ENCODE data around the gene RER1.

Gene RER1

DNA sequence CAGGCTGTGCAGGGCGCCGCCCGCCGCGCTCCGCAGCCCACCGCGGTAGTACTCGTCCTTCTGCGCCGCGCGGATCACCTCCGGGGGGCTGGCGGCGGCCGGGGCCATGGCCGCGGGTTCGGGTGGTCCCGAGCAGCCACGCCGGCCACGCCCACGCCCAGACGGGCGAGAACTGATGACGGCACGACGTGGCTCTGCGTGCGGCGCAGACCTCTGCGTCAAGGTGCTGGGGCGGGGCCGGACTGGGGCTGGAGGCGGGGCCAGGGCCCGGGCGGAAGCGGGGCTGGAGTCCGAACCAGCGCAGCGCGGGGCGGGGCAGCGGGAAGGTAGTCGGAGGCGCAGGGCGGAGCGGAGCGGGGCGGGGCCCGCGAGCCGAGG is 20.7 kb downstream of the RER1 start, which contains the start of gene PEX10:
TSS of gene PEX10 (minus strand) at position 170 of the 378 bp plus-strand sequence. CDS start at position 108, 62 bp downstream.
- TF ChIP-seq, protein P1, sequence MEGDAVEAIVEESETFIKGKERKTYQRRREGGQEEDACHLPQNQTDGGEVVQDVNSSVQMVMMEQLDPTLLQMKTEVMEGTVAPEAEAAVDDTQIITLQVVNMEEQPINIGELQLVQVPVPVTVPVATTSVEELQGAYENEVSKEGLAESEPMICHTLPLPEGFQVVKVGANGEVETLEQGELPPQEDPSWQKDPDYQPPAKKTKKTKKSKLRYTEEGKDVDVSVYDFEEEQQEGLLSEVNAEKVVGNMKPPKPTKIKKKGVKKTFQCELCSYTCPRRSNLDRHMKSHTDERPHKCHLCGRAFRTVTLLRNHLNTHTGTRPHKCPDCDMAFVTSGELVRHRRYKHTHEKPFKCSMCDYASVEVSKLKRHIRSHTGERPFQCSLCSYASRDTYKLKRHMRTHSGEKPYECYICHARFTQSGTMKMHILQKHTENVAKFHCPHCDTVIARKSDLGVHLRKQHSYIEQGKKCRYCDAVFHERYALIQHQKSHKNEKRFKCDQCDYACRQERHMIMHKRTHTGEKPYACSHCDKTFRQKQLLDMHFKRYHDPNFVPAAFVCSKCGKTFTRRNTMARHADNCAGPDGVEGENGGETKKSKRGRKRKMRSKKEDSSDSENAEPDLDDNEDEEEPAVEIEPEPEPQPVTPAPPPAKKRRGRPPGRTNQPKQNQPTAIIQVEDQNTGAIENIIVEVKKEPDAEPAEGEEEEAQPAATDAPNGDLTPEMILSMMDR (IDR thresholded peaks at IDR 0.05; ENCODE audit: insufficient read depth, low read length, poor library complexity, severe bottlenecking): no peak
- no peak for TF ChIP-seq EZH2phosphoT487 (conservative IDR thresholded peaks at IDR 0.05; ENCODE audit: low read length)
- H3K4me3 ChIP-seq (ENCODE audit: insufficient read depth, low read length, poor library complexity, severe bottlenecking): peak within 1 kb of the TSS; percentile 67
- peak within 1 kb of the TSS; percentile 70 for H3K27ac ChIP-seq (ENCODE audit: low read depth, low read length)
- H2AFZ ChIP-seq (ENCODE audit: low read depth, low read length, severe bottlenecking): peak within 1 kb of the TSS; percentile 41
- H3F3A ChIP-seq (ENCODE audit: insufficient read depth): no peaks in the 10 kb centered on the region
- H4K20me1 ChIP-seq (ENCODE audit: low read depth, low read length): no peaks in the 10 kb centered on the region
- H3K79me2 ChIP-seq (ENCODE audit: insufficient read depth, low read length): no peaks in the 10 kb centered on the region
- no peaks in the 10 kb centered on the region for H3K36me3 ChIP-seq (ENCODE audit: low read length)
- H3K4me2 ChIP-seq (ENCODE audit: low read depth, low read length, poor library complexity, severe bottlenecking): peak within 1 kb of the TSS; percentile 69
- no peaks in the 10 kb centered on the region for H3K9me2 ChIP-seq (replicated peaks; ENCODE audit: insufficient read depth, low read length)
- H3K27me3 ChIP-seq (ENCODE audit: low read length): no peaks in the 10 kb centered on the region
- H3K9ac ChIP-seq (ENCODE audit: low read length): peak within 1 kb of the TSS; percentile 79
- H3K9me3 ChIP-seq (ENCODE audit: insufficient read depth, low read length): no peaks in the 10 kb centered on the region

DNA sequence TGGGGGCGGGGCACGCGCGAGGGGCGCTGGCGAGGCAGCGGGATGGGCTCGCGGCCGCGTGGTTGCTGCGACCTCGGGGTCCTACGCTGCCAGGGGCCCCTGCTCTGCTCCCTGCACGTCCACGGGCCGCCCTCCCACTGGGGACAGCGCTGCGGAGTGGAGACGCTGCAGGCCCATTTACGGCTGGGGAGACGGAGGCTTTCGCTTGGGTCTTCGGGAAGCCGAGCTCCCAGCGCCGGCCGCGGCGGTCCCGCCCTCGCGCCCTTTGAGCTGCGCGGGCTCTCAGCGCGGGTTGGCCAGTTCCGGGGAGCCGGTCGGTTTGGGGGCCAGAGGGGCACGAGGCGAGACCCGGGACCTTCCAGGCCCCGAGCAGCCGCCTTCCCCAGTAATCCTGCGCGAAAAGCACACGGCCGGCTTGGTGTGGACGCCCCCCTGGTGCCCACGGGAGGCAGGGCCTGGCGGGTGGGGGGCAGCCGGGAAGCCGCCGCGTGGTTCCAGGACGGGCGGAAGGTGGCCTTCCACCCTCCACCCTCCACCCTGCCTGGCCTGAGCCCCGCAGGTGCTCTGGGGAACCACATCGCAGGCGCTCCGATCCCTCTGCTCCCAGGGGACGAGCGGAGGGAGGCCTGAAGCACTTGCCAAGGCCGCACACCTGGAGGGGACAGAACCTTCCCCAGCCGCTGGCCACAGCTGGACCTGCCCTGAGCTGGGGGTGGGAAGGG is 21.3 kb downstream of the RER1 start:
- H3K9ac ChIP-seq (ENCODE audit: low read length): peak overlapping the region; percentile 79
- peak overlapping the region; percentile 57 for H3K4me3 ChIP-seq (ENCODE audit: insufficient read depth, low read length, poor library complexity, severe bottlenecking)
- H3K27ac ChIP-seq (ENCODE audit: low read depth, low read length): peak overlapping the region; percentile 70
- no peak for TF ChIP-seq EZH2phosphoT487 (conservative IDR thresholded peaks at IDR 0.05; ENCODE audit: low read length)
- TF ChIP-seq, protein P1 (IDR thresholded peaks at IDR 0.05; ENCODE audit: insufficient read depth, low read length, poor library complexity, severe bottlenecking): no peak
- no peaks in the 10 kb centered on the region for H3F3A ChIP-seq (ENCODE audit: insufficient read depth)
- no peaks in the 10 kb centered on the region for H3K9me2 ChIP-seq (replicated peaks; ENCODE audit: insufficient read depth, low read length)
- no peaks in the 10 kb centered on the region for H3K36me3 ChIP-seq (ENCODE audit: low read length)
- H4K20me1 ChIP-seq (ENCODE audit: low read depth, low read length): no peaks in the 10 kb centered on the region
- H2AFZ ChIP-seq (ENCODE audit: low read depth, low read length, severe bottlenecking): no peak overlapping the region
- no peaks in the 10 kb centered on the region for H3K27me3 ChIP-seq (ENCODE audit: low read length)
- no peaks in the 10 kb centered on the region for H3K79me2 ChIP-seq (ENCODE audit: insufficient read depth, low read length)
- peak overlapping the region; percentile 69 for H3K4me2 ChIP-seq (ENCODE audit: low read depth, low read length, poor library complexity, severe bottlenecking)
- no peaks in the 10 kb centered on the region for H3K9me3 ChIP-seq (ENCODE audit: insufficient read depth, low read length)

DNA sequence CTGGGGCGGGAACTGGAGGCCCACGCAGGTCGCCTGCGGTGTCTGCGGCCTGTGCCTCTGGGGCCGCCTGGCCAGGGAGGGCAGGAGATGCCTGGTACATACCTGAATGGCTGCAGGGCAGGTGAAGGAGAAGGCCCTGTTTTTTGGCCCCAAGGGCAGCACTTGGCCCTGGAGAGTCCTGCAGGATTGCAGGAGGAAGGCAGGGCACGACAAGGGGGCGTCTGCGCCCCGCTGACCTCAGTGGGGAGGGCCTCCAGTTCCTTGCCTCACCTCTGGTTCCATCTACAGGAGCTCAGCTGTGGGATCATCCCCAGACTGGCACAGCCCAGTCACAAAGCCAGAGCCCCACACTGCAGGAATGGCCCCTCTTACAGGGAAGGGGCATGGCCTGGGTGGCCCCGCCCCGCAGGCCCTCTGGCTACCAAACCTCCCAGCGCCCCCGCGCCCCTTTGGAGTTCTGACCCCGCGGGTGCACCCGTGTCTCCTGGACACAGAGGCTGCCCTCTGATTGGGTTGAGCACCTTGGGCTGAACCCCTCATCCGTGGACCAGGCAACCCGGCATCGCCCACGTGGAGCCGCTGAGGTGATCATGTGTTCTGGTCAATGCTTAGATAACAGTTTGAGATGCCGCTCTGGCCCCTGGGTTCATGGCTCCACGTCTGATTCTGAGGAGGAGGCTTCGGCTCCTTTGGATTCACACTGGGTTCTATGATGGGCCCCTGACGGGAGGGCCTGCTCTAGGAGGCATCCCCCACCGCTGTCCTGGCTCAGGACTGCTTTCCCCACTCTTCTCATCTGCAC is 22.1 kb downstream of the RER1 start:
- peak overlapping the region; percentile 70 for H3K27ac ChIP-seq (ENCODE audit: low read depth, low read length)
- no peaks in the 10 kb centered on the region for H3K27me3 ChIP-seq (ENCODE audit: low read length)
- peak overlapping the region; percentile 79 for H3K9ac ChIP-seq (ENCODE audit: low read length)
- no peak overlapping the region for H2AFZ ChIP-seq (ENCODE audit: low read depth, low read length, severe bottlenecking)
- TF ChIP-seq, protein P1 (IDR thresholded peaks at IDR 0.05; ENCODE audit: insufficient read depth, low read length, poor library complexity, severe bottlenecking): no peak
- no peak for TF ChIP-seq EZH2phosphoT487 (conservative IDR thresholded peaks at IDR 0.05; ENCODE audit: low read length)
- no peaks in the 10 kb centered on the region for H3K9me2 ChIP-seq (replicated peaks; ENCODE audit: insufficient read depth, low read length)
- H3F3A ChIP-seq (ENCODE audit: insufficient read depth): no peaks in the 10 kb centered on the region
- no peaks in the 10 kb centered on the region for H3K79me2 ChIP-seq (ENCODE audit: insufficient read depth, low read length)
- H4K20me1 ChIP-seq (ENCODE audit: low read depth, low read length): no peaks in the 10 kb centered on the region
- peak overlapping the region; percentile 57 for H3K4me3 ChIP-seq (ENCODE audit: insufficient read depth, low read length, poor library complexity, severe bottlenecking)
- no peaks in the 10 kb centered on the region for H3K9me3 ChIP-seq (ENCODE audit: insufficient read depth, low read length)
- peak overlapping the region; percentile 69 for H3K4me2 ChIP-seq (ENCODE audit: low read depth, low read length, poor library complexity, severe bottlenecking)
- no peaks in the 10 kb centered on the region for H3K36me3 ChIP-seq (ENCODE audit: low read length)

All from SU-DHL-6 (cell line).